ENCODE results near the gene TLE7.

Gene TLE7

DNA sequence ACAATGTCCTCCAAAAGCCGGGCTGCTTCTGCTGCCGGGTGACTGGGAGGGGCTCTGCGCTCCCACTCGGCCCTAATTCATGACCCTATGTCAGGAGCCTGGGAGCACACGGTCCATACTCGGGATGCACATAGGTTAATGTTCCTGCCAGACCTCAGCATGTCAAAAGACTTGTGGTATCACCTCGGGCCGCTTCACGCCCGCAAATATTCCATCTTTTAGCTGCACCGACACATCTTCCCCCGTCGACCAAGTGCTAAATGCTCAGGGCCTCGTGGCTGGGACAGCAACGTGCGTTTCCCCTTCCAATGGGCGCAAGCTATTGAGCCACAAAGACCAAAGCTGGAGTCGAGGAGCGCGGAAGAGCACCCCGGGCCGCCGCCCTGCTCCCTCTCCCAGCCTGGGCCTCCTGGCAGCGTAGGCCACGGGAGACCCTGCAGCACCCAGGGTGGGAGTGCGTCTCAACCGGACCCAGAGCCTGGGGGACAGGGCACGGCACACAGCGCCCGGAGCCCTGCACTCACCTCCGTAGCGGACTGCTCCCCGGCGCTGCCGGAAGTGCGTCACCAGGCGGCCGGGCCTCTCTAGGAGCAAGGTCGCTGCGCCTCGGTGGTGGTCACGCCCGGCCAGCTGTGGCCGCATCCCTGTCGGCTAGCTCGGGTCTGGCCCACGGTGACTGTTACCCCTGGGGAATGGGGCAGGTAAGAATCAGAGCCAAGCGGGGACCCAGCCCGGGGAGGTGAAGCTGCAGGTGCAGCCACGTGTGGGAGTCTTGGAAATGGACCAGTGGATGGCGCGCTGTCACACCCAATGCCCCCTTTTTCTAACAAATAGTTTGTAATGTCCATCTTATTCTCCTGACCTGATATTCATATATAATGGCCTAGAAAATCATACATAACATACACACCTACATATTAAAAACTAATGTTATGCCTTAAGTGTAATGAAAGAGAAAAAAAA is 20.1 kb upstream of the TLE7 start, which contains the start of gene ZNF23:
ZNF23 (minus strand) TSS at position 562 of the 963 bp plus-strand sequence. CDS start 5,451 bp downstream, outside the sequence.
- H3K4me1 ChIP-seq (ENCODE audit: low read length): no peaks in the 10 kb centered on the region
- H2AFZ ChIP-seq (ENCODE audit: low read length): peak within 1 kb of the TSS; percentile 92
- TF ChIP-seq, protein P1, sequence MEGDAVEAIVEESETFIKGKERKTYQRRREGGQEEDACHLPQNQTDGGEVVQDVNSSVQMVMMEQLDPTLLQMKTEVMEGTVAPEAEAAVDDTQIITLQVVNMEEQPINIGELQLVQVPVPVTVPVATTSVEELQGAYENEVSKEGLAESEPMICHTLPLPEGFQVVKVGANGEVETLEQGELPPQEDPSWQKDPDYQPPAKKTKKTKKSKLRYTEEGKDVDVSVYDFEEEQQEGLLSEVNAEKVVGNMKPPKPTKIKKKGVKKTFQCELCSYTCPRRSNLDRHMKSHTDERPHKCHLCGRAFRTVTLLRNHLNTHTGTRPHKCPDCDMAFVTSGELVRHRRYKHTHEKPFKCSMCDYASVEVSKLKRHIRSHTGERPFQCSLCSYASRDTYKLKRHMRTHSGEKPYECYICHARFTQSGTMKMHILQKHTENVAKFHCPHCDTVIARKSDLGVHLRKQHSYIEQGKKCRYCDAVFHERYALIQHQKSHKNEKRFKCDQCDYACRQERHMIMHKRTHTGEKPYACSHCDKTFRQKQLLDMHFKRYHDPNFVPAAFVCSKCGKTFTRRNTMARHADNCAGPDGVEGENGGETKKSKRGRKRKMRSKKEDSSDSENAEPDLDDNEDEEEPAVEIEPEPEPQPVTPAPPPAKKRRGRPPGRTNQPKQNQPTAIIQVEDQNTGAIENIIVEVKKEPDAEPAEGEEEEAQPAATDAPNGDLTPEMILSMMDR (IDR thresholded peaks at IDR 0.05; ENCODE audit: low read length): no peak
- no peak for TF ChIP-seq EZH2phosphoT487 (IDR thresholded peaks at IDR 0.05; ENCODE audit: low read length)
- no peak for TF ChIP-seq EZH2 (optimal IDR thresholded peaks at IDR 0.05; ENCODE audit: low read depth, low read length)
- peak within 1 kb of the TSS; percentile 28; the same call in 1 of the 2 replicates for H3K27ac ChIP-seq (ENCODE audit: low read length)
- H3K9ac ChIP-seq (ENCODE audit: low read length): peak within 1 kb of the TSS; percentile 82
- H3K9me3 ChIP-seq (replicated peaks; ENCODE audit: insufficient read depth, low read length): no peaks in the 10 kb centered on the region
- peaks cover 14% of the 10 kb centered on the region for H3K79me2 ChIP-seq (ENCODE audit: low read length)
- H3K36me3 ChIP-seq (replicated peaks; ENCODE audit: insufficient read depth, low read length): no peaks in the 10 kb centered on the region
- no peaks in the 10 kb centered on the region for H3K9me2 ChIP-seq (replicated peaks; ENCODE audit: insufficient read depth, low read length)
- no peaks in the 10 kb centered on the region for H3F3A ChIP-seq (ENCODE audit: insufficient read depth, low read length)
- H3K4me3 ChIP-seq (ENCODE audit: low read length): peak within 1 kb of the TSS; percentile 97
- DNase-seq: peak; percentile 82
- H3K27me3 ChIP-seq (replicated peaks; ENCODE audit: insufficient read depth, low read length): no peaks in the 10 kb centered on the region
- H4K20me1 ChIP-seq (ENCODE audit: insufficient read depth, low read length): no peaks in the 10 kb centered on the region
- peak within 1 kb of the TSS; percentile 88 for H3K4me2 ChIP-seq (ENCODE audit: low read depth, low read length)

DNA sequence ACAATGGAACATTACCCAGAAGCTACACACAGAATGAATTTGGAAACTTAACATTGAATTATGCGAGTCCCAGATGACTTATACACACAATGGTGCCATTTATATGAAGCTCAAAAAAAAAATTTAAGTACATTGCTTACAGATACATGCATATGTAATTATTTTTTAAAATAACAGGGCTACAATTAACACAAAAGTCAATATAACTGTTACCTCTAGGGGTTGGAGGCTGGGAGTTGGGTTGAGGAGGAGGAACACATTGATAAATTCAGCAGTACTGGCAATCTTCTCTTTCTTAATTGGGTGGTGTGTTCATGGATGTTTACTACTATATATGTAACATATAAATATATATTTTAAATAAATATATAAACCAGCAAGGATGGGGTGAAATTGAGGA is 19.1 kb upstream of the TLE7 start:
- H3K9me3 ChIP-seq (replicated peaks; ENCODE audit: insufficient read depth, low read length): no peaks in the 10 kb centered on the region
- DNase-seq: no peak
- H2AFZ ChIP-seq (ENCODE audit: low read length): no peak overlapping the region
- no peaks in the 10 kb centered on the region for H4K20me1 ChIP-seq (ENCODE audit: insufficient read depth, low read length)
- H3K9me2 ChIP-seq (replicated peaks; ENCODE audit: insufficient read depth, low read length): no peaks in the 10 kb centered on the region
- H3F3A ChIP-seq (ENCODE audit: insufficient read depth, low read length): no peaks in the 10 kb centered on the region
- peak overlapping the region; percentile 97; the same call in 1 of the 2 replicates for H3K4me3 ChIP-seq (ENCODE audit: low read length)
- H3K4me2 ChIP-seq (ENCODE audit: low read depth, low read length): peak overlapping the region; percentile 88; the same call in 1 of the 2 replicates
- peaks cover 14% of the 10 kb centered on the region for H3K79me2 ChIP-seq (ENCODE audit: low read length)
- TF ChIP-seq, protein P1 (IDR thresholded peaks at IDR 0.05; ENCODE audit: low read length): no peak
- TF ChIP-seq EZH2phosphoT487 (IDR thresholded peaks at IDR 0.05; ENCODE audit: low read length): no peak
- TF ChIP-seq EZH2 (optimal IDR thresholded peaks at IDR 0.05; ENCODE audit: low read depth, low read length): no peak
- no peaks in the 10 kb centered on the region for H3K4me1 ChIP-seq (ENCODE audit: low read length)
- H3K27me3 ChIP-seq (replicated peaks; ENCODE audit: insufficient read depth, low read length): no peaks in the 10 kb centered on the region
- H3K9ac ChIP-seq (ENCODE audit: low read length): no peak overlapping the region
- H3K36me3 ChIP-seq (replicated peaks; ENCODE audit: insufficient read depth, low read length): no peaks in the 10 kb centered on the region
- no peak overlapping the region for H3K27ac ChIP-seq (ENCODE audit: low read length)

DNA sequence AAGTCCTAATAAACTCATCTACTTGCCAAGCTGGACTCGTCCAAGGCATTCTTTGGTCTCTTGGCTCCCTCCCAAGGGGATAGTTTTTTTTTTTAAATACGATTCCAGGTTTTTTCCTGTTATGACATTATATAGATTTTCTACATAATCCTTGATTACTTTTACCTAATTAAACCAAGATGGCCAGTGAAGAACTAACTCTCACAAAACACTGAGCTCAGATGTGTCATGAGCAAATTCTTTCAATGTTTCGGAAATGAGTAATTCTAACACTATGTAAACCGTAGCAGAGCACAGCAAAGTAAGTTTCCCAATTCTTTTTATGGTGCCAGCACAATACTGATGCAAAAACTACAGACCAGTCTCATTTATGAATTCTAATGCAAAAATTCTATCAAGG is 18.4 kb upstream of the TLE7 start:
- Histone ChIP-seq H3K4me3 (ENCODE audit: low read length) (no peak overlapping the region), H3F3A (ENCODE audit: insufficient read depth, low read length) (no peaks in the 10 kb centered on the region), H4K20me1 (ENCODE audit: insufficient read depth, low read length) (no peaks in the 10 kb centered on the region), H3K36me3 (replicated peaks; ENCODE audit: insufficient read depth, low read length) (no peaks in the 10 kb centered on the region), H3K9me3 (replicated peaks; ENCODE audit: insufficient read depth, low read length) (no peaks in the 10 kb centered on the region), H3K27ac (ENCODE audit: low read length) (no peak overlapping the region), H3K9ac (ENCODE audit: low read length) (no peak overlapping the region), H3K4me1 (ENCODE audit: low read length) (no peaks in the 10 kb centered on the region), H3K79me2 (ENCODE audit: low read length) (peaks cover 14% of the 10 kb centered on the region), H3K9me2 (replicated peaks; ENCODE audit: insufficient read depth, low read length) (no peaks in the 10 kb centered on the region), H2AFZ (ENCODE audit: low read length) (no peak overlapping the region), H3K4me2 (ENCODE audit: low read depth, low read length) (no peak overlapping the region), H3K27me3 (replicated peaks; ENCODE audit: insufficient read depth, low read length) (no peaks in the 10 kb centered on the region)
- no peak for TF ChIP-seq EZH2 (optimal IDR thresholded peaks at IDR 0.05; ENCODE audit: low read depth, low read length)
- TF ChIP-seq, protein P1 (IDR thresholded peaks at IDR 0.05; ENCODE audit: low read length): no peak
- no peak for TF ChIP-seq EZH2phosphoT487 (IDR thresholded peaks at IDR 0.05; ENCODE audit: low read length)
- DNase-seq: no peak

Data from MM.1S (cell line).